Activated CD8-positive, alpha-beta T cell treated with anti-CD3 and anti-CD28 coated beads for 36 hours (primary cell): ENCODE results near the gene LANCL2. TPM values are rescaled to one million over a fixed set of nuclear protein-coding genes. Genes with fewer than 3 reads are reported as not detected.

Experiments
- ATAC-seq: fragments of 200-7000 bp; cut with Tn5 transposase; one replicate; pipeline ENCODE4 v1.10.0; 2021; ENCODE audit warnings: mild to moderate bottlenecking, moderate library complexity
- CTCF ChIA-PET: fragments of 350-600 bp; sonication (Branson Sonifier 250); formaldehyde crosslinking; loops from one replicate; lab custom pipeline; 2021; ENCODE audit warnings: antibody characterized with exemption; lab: Charles Lee
- POLR2A ChIA-PET: fragments of 350-600 bp; sonication (Branson Sonifier 250); formaldehyde crosslinking; loops from one replicate; lab custom pipeline; 2021; ENCODE audit warnings: antibody characterized with exemption; lab: Charles Lee
- DNase-seq: peaks from one replicate; pipeline ENCODE4 v3.0.0-alpha.2; 2020
- H3K27ac Mint-ChIP-seq: one replicate; pipeline ENCODE4 v1.8.0; 2021; ENCODE audit warnings: mild to moderate bottlenecking, mixed read lengths
- H3K27me3 Mint-ChIP-seq: one replicate; pipeline ENCODE4 v1.8.0; 2021; ENCODE audit warnings: mixed read lengths
- H3K36me3 Mint-ChIP-seq: one replicate; pipeline ENCODE4 v1.8.0; 2021; ENCODE audit warnings: low read depth, mixed read lengths
- H3K4me1 Mint-ChIP-seq: one replicate; pipeline ENCODE4 v1.8.0; 2021; ENCODE audit warnings: low read depth, mixed read lengths
- H3K4me3 Mint-ChIP-seq: one replicate; pipeline ENCODE4 v1.8.0; 2021; ENCODE audit warnings: mild to moderate bottlenecking, moderate library complexity, mixed read lengths
- H3K9me3 Mint-ChIP-seq: one replicate; pipeline ENCODE4 v1.8.0; 2021; ENCODE audit warnings: mixed read lengths
- intact Hi-C: fragments of 100-400 bp; cut with micrococcal nuclease; formaldehyde crosslinking; loops from one replicate; pipeline ENCODE4 v1.10.0; 2022
- total RNA-seq, 2 experiments: library from RNA; stranded (reverse); gene quantifications; one replicate each; pipeline ENCODE4 v1.2.3, GENCODE V29; 2021
- TF ChIP-seq, protein P1 (sequence below): fragments of 200-600 bp; IDR thresholded peaks from one replicate; pipeline ENCODE4 v1.8.0; 2022; ENCODE audit warnings: antibody characterized with exemption, mild to moderate bottlenecking

Gene LANCL2
- total RNA-seq, 2 experiments from 2014 or later = 10.7 to 10.8 TPM

DNA sequence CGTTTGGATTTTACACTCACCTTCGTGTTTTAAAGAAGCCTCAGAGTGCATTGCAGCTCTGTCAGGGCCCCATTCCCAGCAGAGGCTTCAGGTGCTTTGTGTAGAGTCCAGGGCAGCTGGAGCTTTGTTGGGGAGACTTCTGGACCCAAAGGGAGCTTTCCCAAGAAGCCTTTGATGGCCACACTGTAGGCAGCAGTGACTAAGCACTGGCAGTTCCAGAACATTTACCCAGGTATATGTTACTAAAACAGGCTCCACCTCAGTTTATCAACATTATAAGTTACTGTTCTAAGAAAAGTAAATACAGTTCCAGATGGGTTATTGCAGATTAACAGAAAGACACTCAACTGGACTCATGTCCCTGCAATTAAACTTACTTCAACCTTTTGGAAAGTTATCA is 66.8 kb downstream of the LANCL2 start:
- ChIA-PET CTCF (interaction anchor here (1.0 to 2.5 kb wide), 6 partner anchors 16 to 209 kb away, joined by 3 to 12 read pairs (median 10); no protein-coding TSS in a partner anchor), POLR2A (no interaction called here)
- no peak for ATAC-seq
- peaks cover 26% of the 10 kb centered on the region for H3K4me1 Mint-ChIP-seq
- intact Hi-C loops = loop anchor here (5.0 kb wide), 1 partner anchor 165 kb away; no protein-coding TSS in a partner anchor
- H3K4me3 Mint-ChIP-seq = no peak overlapping the region
- H3K36me3 Mint-ChIP-seq = no peaks in the 10 kb centered on the region
- TF ChIP-seq, protein P1, sequence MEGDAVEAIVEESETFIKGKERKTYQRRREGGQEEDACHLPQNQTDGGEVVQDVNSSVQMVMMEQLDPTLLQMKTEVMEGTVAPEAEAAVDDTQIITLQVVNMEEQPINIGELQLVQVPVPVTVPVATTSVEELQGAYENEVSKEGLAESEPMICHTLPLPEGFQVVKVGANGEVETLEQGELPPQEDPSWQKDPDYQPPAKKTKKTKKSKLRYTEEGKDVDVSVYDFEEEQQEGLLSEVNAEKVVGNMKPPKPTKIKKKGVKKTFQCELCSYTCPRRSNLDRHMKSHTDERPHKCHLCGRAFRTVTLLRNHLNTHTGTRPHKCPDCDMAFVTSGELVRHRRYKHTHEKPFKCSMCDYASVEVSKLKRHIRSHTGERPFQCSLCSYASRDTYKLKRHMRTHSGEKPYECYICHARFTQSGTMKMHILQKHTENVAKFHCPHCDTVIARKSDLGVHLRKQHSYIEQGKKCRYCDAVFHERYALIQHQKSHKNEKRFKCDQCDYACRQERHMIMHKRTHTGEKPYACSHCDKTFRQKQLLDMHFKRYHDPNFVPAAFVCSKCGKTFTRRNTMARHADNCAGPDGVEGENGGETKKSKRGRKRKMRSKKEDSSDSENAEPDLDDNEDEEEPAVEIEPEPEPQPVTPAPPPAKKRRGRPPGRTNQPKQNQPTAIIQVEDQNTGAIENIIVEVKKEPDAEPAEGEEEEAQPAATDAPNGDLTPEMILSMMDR = no peak
- H3K27ac Mint-ChIP-seq = no peak overlapping the region
- DNase-seq = no peak
- no peaks in the 10 kb centered on the region for H3K27me3 Mint-ChIP-seq
- H3K9me3 Mint-ChIP-seq = no peaks in the 10 kb centered on the region

DNA sequence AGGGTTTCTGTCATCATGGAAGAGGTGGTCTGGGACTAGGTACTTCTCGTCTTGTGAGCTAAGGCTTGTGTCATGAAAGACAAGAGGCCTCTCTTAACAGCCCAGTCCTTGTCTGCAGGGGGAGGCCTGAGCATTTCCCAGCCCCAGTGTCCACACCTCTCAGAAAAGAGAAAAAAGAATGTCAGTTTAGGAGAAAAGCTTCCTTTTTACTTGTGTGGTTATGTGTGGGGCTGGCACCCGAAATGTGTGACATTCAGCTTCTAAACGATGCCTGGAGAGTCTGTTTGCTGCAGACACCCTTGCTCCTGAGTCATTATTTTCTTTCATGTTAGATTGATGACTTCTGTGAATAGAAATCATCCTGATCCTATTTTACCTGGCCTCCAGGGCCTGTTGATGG is 67.4 kb downstream of the LANCL2 start:
- no peaks in the 10 kb centered on the region for H3K27me3 Mint-ChIP-seq
- ChIA-PET POLR2A (no interaction called here), CTCF (interaction anchor here (1.0 to 2.5 kb wide), 8 partner anchors 17 to 222 kb away, joined by 3 to 12 read pairs (median 6); no protein-coding TSS in a partner anchor)
- H3K27ac Mint-ChIP-seq = no peak overlapping the region
- no peaks in the 10 kb centered on the region for H3K36me3 Mint-ChIP-seq
- DNase-seq = no peak
- peaks cover 20% of the 10 kb centered on the region for H3K4me1 Mint-ChIP-seq
- ATAC-seq = no peak
- no peaks in the 10 kb centered on the region for H3K9me3 Mint-ChIP-seq
- intact Hi-C loops = loop anchor here (5.0 kb wide), 1 partner anchor 165 kb away; no protein-coding TSS in a partner anchor
- H3K4me3 Mint-ChIP-seq = no peak overlapping the region
- TF ChIP-seq, protein P1 = no peak

DNA sequence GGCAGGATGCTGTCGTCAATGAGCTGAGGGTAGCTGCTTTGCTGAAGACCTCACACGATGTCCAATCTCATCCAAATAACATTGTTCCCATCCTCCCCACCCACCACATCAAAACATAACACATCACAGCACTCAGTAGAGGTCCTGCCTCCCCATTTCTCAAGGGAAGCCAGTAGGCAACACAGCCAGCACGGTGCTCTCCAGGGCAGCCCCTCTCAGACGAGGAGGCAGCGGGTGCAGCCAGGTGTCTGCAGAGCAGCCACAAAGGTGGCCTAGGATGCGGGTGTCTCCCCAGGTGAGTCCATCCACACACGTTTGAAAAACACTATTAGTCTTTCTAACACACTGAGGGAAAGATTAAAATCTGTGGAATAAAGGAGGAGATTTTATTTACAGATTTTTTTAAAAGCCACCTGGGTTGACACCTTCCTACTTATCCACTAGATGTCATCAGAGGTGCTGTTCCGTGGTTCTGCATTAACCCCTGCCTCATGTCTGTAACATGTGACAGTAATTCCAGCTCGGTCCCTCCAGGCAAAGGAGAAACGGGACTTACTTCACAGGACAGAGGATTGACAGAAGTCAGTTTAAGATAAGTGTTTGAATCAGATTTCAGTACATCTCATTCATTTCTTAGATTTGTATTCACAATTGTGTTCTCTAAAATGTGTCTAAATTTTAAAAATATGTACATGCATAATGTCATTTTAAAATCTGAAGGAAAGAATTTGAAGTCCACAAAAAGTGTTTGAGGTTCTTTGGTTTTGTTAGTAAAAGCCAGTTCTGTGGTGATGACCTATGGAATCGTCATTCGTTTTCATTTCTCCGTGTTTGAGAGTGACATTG is 68.0 kb downstream of the LANCL2 start:
- no peak overlapping the region for H3K4me3 Mint-ChIP-seq
- ChIA-PET POLR2A (no interaction called here), CTCF (interaction anchor here (0.6 to 2.5 kb wide), 18 partner anchors 9 to 221 kb away, joined by 3 to 12 read pairs (median 3); no protein-coding TSS in a partner anchor)
- DNase-seq = peak; percentile 33
- no peaks in the 10 kb centered on the region for H3K27me3 Mint-ChIP-seq
- H3K9me3 Mint-ChIP-seq = no peaks in the 10 kb centered on the region
- no peaks in the 10 kb centered on the region for H3K36me3 Mint-ChIP-seq
- H3K4me1 Mint-ChIP-seq = peaks cover 18% of the 10 kb centered on the region
- TF ChIP-seq, protein P1 = peak; percentile 63
- intact Hi-C loops = loop anchor here (5.0 kb wide), 1 partner anchor 164 kb away; no protein-coding TSS in a partner anchor
- peak; percentile 77 for ATAC-seq
- H3K27ac Mint-ChIP-seq = no peak overlapping the region

DNA sequence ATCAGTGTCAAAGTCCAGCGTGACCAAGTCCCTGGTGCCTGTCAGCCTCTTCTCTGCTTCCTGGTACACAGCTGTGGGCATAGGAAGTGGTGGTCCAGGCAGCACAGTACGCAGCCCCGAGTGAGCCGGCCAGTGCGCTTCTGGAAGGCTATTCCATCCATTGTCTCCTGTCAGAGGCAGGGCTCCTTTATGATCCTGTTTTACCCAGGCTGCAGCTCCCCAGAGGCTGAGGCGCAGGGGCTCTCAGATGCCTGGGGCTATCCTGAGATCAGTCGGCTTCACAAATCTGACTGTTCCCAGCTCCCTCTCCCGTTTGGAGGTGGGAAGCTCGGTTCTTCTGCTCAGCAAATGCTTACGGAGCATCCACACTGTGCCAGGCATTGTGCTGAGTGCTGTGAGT is 70.3 kb downstream of the LANCL2 start:
- ATAC-seq (no peak), DNase-seq (no peak)
- Mint-ChIP-seq H3K4me3 (no peak overlapping the region), H3K9me3 (no peaks in the 10 kb centered on the region), H3K27ac (no peak overlapping the region), H3K36me3 (no peaks in the 10 kb centered on the region), H3K27me3 (no peaks in the 10 kb centered on the region), H3K4me1 (peaks cover 38% of the 10 kb centered on the region)
- intact Hi-C loops = no loop called here
- TF ChIP-seq, protein P1 = no peak
- ChIA-PET CTCF (interaction anchor here (1.7 kb wide), 1 partner anchor 20 kb away, joined by 4 read pairs; no protein-coding TSS in a partner anchor), POLR2A (no interaction called here)

DNA sequence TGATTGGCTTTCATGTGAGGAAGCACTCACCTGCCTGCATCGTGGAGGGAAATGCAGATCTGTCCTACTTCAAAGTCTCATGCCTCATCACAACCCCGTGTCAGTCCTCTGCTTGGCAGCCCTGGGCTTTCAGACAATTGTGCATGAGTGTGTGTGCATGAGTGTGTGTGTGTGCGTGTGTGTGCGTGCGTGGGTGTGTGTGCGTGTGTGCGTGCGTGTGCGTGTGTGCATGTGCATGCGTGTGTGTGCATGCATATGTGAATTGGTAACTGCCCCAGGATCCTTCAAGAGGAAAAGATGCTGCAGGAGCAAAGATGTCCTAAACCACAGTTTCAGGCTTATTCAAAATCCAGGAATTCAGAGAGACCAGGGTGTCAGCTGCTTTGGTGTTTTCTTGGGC is 71.3 kb downstream of the LANCL2 start:
- DNase-seq = no peak
- intact Hi-C loops = no loop called here
- TF ChIP-seq, protein P1 = no peak
- no peak for ATAC-seq
- ChIA-PET CTCF (interaction anchor here (1.7 kb wide), 1 partner anchor 21 kb away, joined by 4 read pairs; no protein-coding TSS in a partner anchor), POLR2A (interaction anchor here (0.6 kb wide), 1 partner anchor 132 kb away, joined by 3 read pairs; no protein-coding TSS in a partner anchor)
- Mint-ChIP-seq H3K36me3 (no peaks in the 10 kb centered on the region), H3K4me3 (no peak overlapping the region), H3K4me1 (peaks cover 38% of the 10 kb centered on the region), H3K9me3 (no peaks in the 10 kb centered on the region), H3K27ac (no peak overlapping the region), H3K27me3 (no peaks in the 10 kb centered on the region)
